Neural progenitor cell (in vitro differentiated cells): Measurements from ENCODE around the gene PACRG.

Source experiments
- CTCF ChIP-seq: fragments of 200-600 bp; sonication (generic); IDR thresholded peaks from 2 replicates; pipeline ENCODE4 v1.5.1; 2017; ENCODE audit warnings: antibody characterized with exemption, mild to moderate bottlenecking
- EZH2 ChIP-seq: fragments of 200-600 bp; sonication (generic); IDR thresholded peaks from 2 replicates; pipeline ENCODE4 v1.6.1; 2017; ENCODE audit warnings: antibody characterized with exemption, mild to moderate bottlenecking, moderate library complexity

- TF ChIP-seq CTCF (no peak), EZH2 (no peak)
Measured at GRCh38 chr6:163026893-163027292, 299.1 kb downstream of the PACRG start.
